B cell (primary cell): Measurements from ENCODE around the gene MAPK8. TPM values are rescaled to one million over a fixed set of nuclear protein-coding genes. Genes with fewer than 3 reads are reported as not detected.

Source experiments
- ATAC-seq: fragments of 200-7000 bp; cut with Tn5 transposase; one replicate; pipeline ENCODE4 v1.10.0; 2021; ENCODE audit warnings: low read depth, mild to moderate bottlenecking, moderate number of reproducible peaks, moderate library complexity
- CTCF ChIA-PET: fragments of 350-600 bp; sonication (Branson Sonifier 250); formaldehyde crosslinking; loops from one replicate; lab custom pipeline; 2021; ENCODE audit warnings: antibody characterized with exemption, inconsistent platforms; lab: Charles Lee
- POLR2A ChIA-PET: fragments of 350-600 bp; sonication (Branson Sonifier 250); formaldehyde crosslinking; loops from one replicate; lab custom pipeline; 2021; ENCODE audit warnings: antibody characterized with exemption; lab: Charles Lee
- DNase-seq: peaks from one replicate; pipeline ENCODE4 v3.0.0; 2013
- H2AFZ ChIP-seq: 2 replicates; pipeline ENCODE4 v1.6.1; 2012; ENCODE audit warnings: mild to moderate bottlenecking, low read depth, low read length; ENCODE audit not compliant: insufficient read depth, poor library complexity, severe bottlenecking
- H3K27ac ChIP-seq, 2 donors: 1 replicate in 1 of 2; 2 replicates in 1 of 2; pipeline ENCODE4 v1.5.1; 2012 to 2013; ENCODE audit warnings: low read length in 2 of 2, mild to moderate bottlenecking in 2 of 2, moderate library complexity in 1 of 2
- H3K27me3 ChIP-seq, 4 experiments: fragments of 200-600 bp in 1 of 4; sonication (generic) in 1 of 4; replicated peaks in 1 of 4; 1 replicate in 2 of 4; 2 replicates in 2 of 4; pipeline versions ENCODE4 v1.6.1 to v1.7.0; 2013 to 2016; ENCODE audit warnings: low read length in 3 of 4, mild to moderate bottlenecking in 2 of 4, mixed read lengths in 1 of 4, moderate library complexity in 1 of 4; ENCODE audit not compliant: insufficient read depth in 4 of 4, control insufficient read depth in 3 of 4; ENCODE audit errors: control extremely low read depth in 1 of 4
- H3K36me3 ChIP-seq, 2 experiments: replicated peaks in 1 of 2; 1 replicate in 1 of 2; 2 replicates in 1 of 2; pipeline versions ENCODE4 v1.6.1 to v1.7.1; 2013; ENCODE audit warnings: low read length in 1 of 2; ENCODE audit not compliant: insufficient read depth in 2 of 2, control insufficient read depth in 1 of 2; ENCODE audit errors: control extremely low read depth in 1 of 2, extremely low read depth in 1 of 2
- H3K4me1 ChIP-seq, 2 donors: fragments of 200-600 bp in 1 of 2; sonication (generic) in 1 of 2; 1 replicate in 1 of 2; 2 replicates in 1 of 2; pipeline versions ENCODE4 v1.5.1 to v1.6.1; 2013 to 2017; ENCODE audit warnings: low read length in 2 of 2; ENCODE audit not compliant: control insufficient read depth in 2 of 2, insufficient read depth in 2 of 2
- H3K4me2 ChIP-seq: replicated peaks from 2 replicates; pipeline ENCODE3; 2012; ENCODE audit warnings: mild to moderate bottlenecking, low read depth, low read length; ENCODE audit not compliant: poor library complexity, severe bottlenecking
- H3K4me3 ChIP-seq, 5 experiments: fragments of 200-600 bp in 1 of 5; sonication (generic) in 1 of 5; 1 replicate in 3 of 5; 2 replicates in 2 of 5; pipeline versions ENCODE4 v1.5.1 to v1.7.0; 2011 to 2016; ENCODE audit warnings: low read length in 4 of 5, mild to moderate bottlenecking in 4 of 5, low read depth in 2 of 5, control low read depth in 1 of 5, moderate library complexity in 1 of 5; ENCODE audit not compliant: insufficient read depth in 1 of 5; ENCODE audit errors: control extremely low read depth in 1 of 5, extremely low read depth in 1 of 5
- H3K79me2 ChIP-seq: fragments of 200-600 bp; sonication (generic); one replicate; pipeline ENCODE4 v1.6.0; 2016; ENCODE audit warnings: low read length; ENCODE audit not compliant: control insufficient read depth, insufficient read depth
- H3K9ac ChIP-seq: fragments of 200-600 bp; sonication (generic); 2 replicates; pipeline ENCODE4 v1.6.1; 2017; ENCODE audit warnings: mild to moderate bottlenecking, low read length, moderate library complexity
- H3K9me3 ChIP-seq, 3 donors: one replicate each; pipeline versions ENCODE4 v1.6.1 to v1.7.1; 2013; ENCODE audit warnings: low read length in 2 of 3; ENCODE audit not compliant: control insufficient read depth in 2 of 3, insufficient read depth in 1 of 3; ENCODE audit errors: control extremely low read depth in 1 of 3
- H4K20me1 ChIP-seq: 2 replicates; pipeline ENCODE4 v1.6.0; 2012; ENCODE audit warnings: mild to moderate bottlenecking, low read length; ENCODE audit not compliant: insufficient read depth, control insufficient read depth, poor library complexity, severe bottlenecking
- H3K27ac Mint-ChIP-seq: one replicate; pipeline ENCODE4 v1.8.0; 2021; ENCODE audit warnings: mixed read lengths
- H3K27me3 Mint-ChIP-seq: one replicate; pipeline ENCODE4 v1.8.0; 2021; ENCODE audit warnings: mixed read lengths
- H3K4me1 Mint-ChIP-seq: one replicate; pipeline ENCODE4 v1.8.0; 2021; ENCODE audit warnings: mixed read lengths
- H3K4me3 Mint-ChIP-seq: one replicate; pipeline ENCODE4 v1.8.0; 2021; ENCODE audit warnings: mixed read lengths
- H3K9me3 Mint-ChIP-seq: one replicate; pipeline ENCODE4 v1.8.0; 2022; ENCODE audit warnings: mixed read lengths; ENCODE audit not compliant: insufficient read depth
- EZH2 ChIP-seq: IDR thresholded peaks from 2 replicates; pipeline ENCODE4 v1.6.1; 2012; ENCODE audit warnings: borderline replicate concordance, low read depth, mild to moderate bottlenecking, moderate library complexity, low read length; ENCODE audit not compliant: insufficient read depth, poor library complexity, severe bottlenecking
- WGBS: methylation state at CpG from one replicate; pipeline ENCODE4 v1.1.5; 2013; ENCODE audit warnings: missing lambda C conversion rate; ENCODE audit not compliant: insufficient coverage; 5-methylcytosine and 5-hydroxymethylcytosine counted together
- intact Hi-C: fragments of 100-400 bp; cut with micrococcal nuclease; formaldehyde crosslinking; loops from one replicate; pipeline ENCODE4 v1.10.0; 2022
- polyA plus RNA-seq: library from polyadenylated mRNA; depleted of rRNA; stranded (reverse); fragments of >200 nt; gene quantifications from 2 replicates; pipeline ENCODE4 v1.2.3, GENCODE V29; 2012
- total RNA-seq, 2 donors: library from RNA; stranded (reverse); fragments of 120-200 nt in 1 of 2; gene quantifications; 1 replicate in 1 of 2; 2 replicates in 1 of 2; pipeline versions ENCODE4 v1.2.3 to v1.2.4, GENCODE V29; 2013 to 2022
- TF ChIP-seq, protein P1 (sequence below): fragments of 200-600 bp; IDR thresholded peaks from one replicate; pipeline ENCODE4 v1.8.0; 2022; ENCODE audit warnings: antibody characterized with exemption, mild to moderate bottlenecking

Gene MAPK8
- total and polyA plus RNA-seq, 2 donors (not counting 1 experiment from before 2014, with no cell fraction given) = 13.7 to 40.0 TPM

DNA sequence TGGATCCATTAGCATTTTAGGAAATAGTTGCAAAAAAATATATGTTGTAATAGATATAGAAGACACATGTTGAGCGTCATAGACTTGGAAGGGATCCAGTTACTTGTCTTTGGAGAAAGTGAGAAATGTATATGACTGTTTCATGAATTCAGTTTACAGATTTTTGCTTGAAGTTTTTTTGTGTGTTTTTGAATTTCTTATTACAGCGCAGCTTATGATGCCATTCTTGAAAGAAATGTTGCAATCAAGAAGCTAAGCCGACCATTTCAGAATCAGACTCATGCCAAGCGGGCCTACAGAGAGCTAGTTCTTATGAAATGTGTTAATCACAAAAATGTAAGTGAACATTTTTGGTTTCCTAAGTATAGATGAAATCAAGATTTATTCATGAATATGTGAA, 98.2 kb downstream of the MAPK8 start:
- Mint-ChIP-seq H3K9me3 (no peaks in the 10 kb centered on the region), H3K27ac (no peak overlapping the region), H3K4me3 (no peak overlapping the region), H3K4me1 (no peaks in the 10 kb centered on the region), H3K27me3 (no peaks in the 10 kb centered on the region)
- 98% methylated on average over 4 of the region's 4 CpGs for WGBS
- no peaks in the 10 kb centered on the region for H4K20me1 ChIP-seq
- ATAC-seq (no peak), DNase-seq (no peak)
- no peak overlapping the region for H3K4me2 ChIP-seq
- no peaks in the 10 kb centered on the region for H3K9me3 ChIP-seq
- no peak overlapping the region for H2AFZ ChIP-seq
- no peaks in the 10 kb centered on the region for H3K4me1 ChIP-seq
- CTCF ChIA-PET = no interaction called here
- H3K9ac ChIP-seq = no peak overlapping the region
- H3K36me3 ChIP-seq = peaks cover 0 to 10% of the 10 kb centered on the region in 2 experiments
- no peaks in the 10 kb centered on the region for H3K27me3 ChIP-seq
- TF ChIP-seq, protein P1, sequence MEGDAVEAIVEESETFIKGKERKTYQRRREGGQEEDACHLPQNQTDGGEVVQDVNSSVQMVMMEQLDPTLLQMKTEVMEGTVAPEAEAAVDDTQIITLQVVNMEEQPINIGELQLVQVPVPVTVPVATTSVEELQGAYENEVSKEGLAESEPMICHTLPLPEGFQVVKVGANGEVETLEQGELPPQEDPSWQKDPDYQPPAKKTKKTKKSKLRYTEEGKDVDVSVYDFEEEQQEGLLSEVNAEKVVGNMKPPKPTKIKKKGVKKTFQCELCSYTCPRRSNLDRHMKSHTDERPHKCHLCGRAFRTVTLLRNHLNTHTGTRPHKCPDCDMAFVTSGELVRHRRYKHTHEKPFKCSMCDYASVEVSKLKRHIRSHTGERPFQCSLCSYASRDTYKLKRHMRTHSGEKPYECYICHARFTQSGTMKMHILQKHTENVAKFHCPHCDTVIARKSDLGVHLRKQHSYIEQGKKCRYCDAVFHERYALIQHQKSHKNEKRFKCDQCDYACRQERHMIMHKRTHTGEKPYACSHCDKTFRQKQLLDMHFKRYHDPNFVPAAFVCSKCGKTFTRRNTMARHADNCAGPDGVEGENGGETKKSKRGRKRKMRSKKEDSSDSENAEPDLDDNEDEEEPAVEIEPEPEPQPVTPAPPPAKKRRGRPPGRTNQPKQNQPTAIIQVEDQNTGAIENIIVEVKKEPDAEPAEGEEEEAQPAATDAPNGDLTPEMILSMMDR = no peak
- H3K79me2 ChIP-seq = no peaks in the 10 kb centered on the region
- intact Hi-C loops = no loop called here
- no peak overlapping the region for H3K27ac ChIP-seq
- no peak overlapping the region for H3K4me3 ChIP-seq
- POLR2A ChIA-PET = no interaction called here

DNA sequence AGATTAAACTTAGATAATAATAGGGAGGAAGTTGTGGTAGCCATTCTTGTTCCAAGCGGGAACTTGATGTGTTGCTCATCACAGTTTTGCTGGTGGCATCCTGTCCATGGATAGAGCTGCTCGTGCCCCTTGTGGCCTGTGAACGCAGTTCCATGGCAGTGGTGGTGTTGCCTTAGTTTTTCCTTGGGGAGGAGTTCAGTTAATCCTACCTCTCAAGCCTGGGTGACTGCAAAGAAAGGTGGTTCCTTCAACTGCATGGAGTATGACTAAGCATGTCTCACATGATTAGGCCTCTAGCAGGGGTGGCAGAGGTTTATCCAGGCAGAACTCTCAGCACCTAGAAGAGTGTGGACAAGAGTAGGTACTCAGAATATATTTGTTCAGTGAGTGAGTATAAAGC, 99.7 kb downstream of the MAPK8 start:
- no peaks in the 10 kb centered on the region for H4K20me1 ChIP-seq
- DNase-seq = no peak
- CTCF ChIA-PET = no interaction called here
- H2AFZ ChIP-seq = no peak overlapping the region
- H3K9ac ChIP-seq = no peak overlapping the region
- no peak overlapping the region for H3K27ac ChIP-seq
- Mint-ChIP-seq H3K9me3 (no peaks in the 10 kb centered on the region), H3K27ac (no peak overlapping the region), H3K4me3 (no peak overlapping the region), H3K4me1 (no peaks in the 10 kb centered on the region), H3K27me3 (no peaks in the 10 kb centered on the region)
- peaks cover 0 to 22% of the 10 kb centered on the region in 2 experiments for H3K36me3 ChIP-seq
- intact Hi-C loops = no loop called here
- no peaks in the 10 kb centered on the region for H3K4me1 ChIP-seq
- WGBS = 69% methylated on average over 3 of the region's 3 CpGs
- TF ChIP-seq, protein P1 = no peak
- TF ChIP-seq EZH2 = no peak
- H3K9me3 ChIP-seq = no peaks in the 10 kb centered on the region
- H3K4me3 ChIP-seq = no peak overlapping the region
- H3K4me2 ChIP-seq = no peak overlapping the region
- no peaks in the 10 kb centered on the region for H3K79me2 ChIP-seq
- no peaks in the 10 kb centered on the region for H3K27me3 ChIP-seq
- ATAC-seq = no peak
- POLR2A ChIA-PET = no interaction called here
